Measurements from ENCODE around the gene TMEM14C.

- no peak for TF ChIP-seq POLR2A (IDR thresholded peaks at IDR 0.05; ENCODE audit: low read length)
- no peak for TF ChIP-seq GATA1 (IDR thresholded peaks at IDR 0.05; ENCODE audit: low read depth, low read length)
Observed at GRCh38 chr6:10723567-10723881, 654 bp downstream of the TMEM14C start.

Data from erythroblast (primary cell).